GM21381 (cell line): ENCODE data around the gene LCMT2.

Source experiments
- ATAC-seq: cut with Tn5 transposase; IDR thresholded peaks from one replicate; pipeline ENCODE4 v1.9.1; 2021; ENCODE audit warnings: mild to moderate bottlenecking, moderate library complexity; ENCODE audit not compliant: unreplicated experiment

Gene LCMT2

GRCh38 chr15:43276563-43277200, 53.7 kb downstream of the LCMT2 start:
- no peak for ATAC-seq

GRCh38 chr15:43275740-43276562, 54.4 kb downstream of the LCMT2 start:
- ATAC-seq, result no peak

- no peak for ATAC-seq
Observed at GRCh38 chr15:43274136-43274535, 56.2 kb downstream of the LCMT2 start.
